Urinary bladder (tissue), 4 donors: ENCODE measurements around the gene TGDS. TPM values are rescaled to one million over a fixed set of nuclear protein-coding genes. Genes with fewer than 3 reads are reported as not detected.

Experiments used
- DNase-seq: peaks from one replicate; pipeline ENCODE4 v3.0.0-alpha.2; 2015; ENCODE audit errors: extremely low spot score
- H3K27ac ChIP-seq: one replicate; pipeline ENCODE4 v1.5.1; 2013; ENCODE audit warnings: low read depth, mild to moderate bottlenecking, moderate library complexity
- H3K36me3 ChIP-seq: one replicate; pipeline ENCODE4 v1.6.1; 2013; ENCODE audit warnings: mild to moderate bottlenecking, moderate library complexity; ENCODE audit not compliant: insufficient read depth
- H3K4me1 ChIP-seq: one replicate; pipeline ENCODE4 v1.6.1; 2013; ENCODE audit warnings: mild to moderate bottlenecking, moderate library complexity; ENCODE audit not compliant: insufficient read depth
- H3K4me3 ChIP-seq: one replicate; pipeline ENCODE4 v1.5.1; 2013; ENCODE audit warnings: low read depth, low read length
- WGBS: extraction: QIAGEN DNeasy Blood & Tissue Kit; methylation state at CpG from one replicate; pipeline ENCODE4 v1.1.7; 2013; 5-methylcytosine and 5-hydroxymethylcytosine counted together
- polyA plus RNA-seq: library from polyadenylated mRNA; stranded (reverse); fragments of 200-250 nt; gene quantifications from one replicate; pipeline ENCODE4 v1.2.3, GENCODE V29; 2013
- total RNA-seq: library from RNA; depleted of rRNA; stranded (reverse); fragments of >200 nt; gene quantifications from one replicate; pipeline ENCODE4 v1.2.3, GENCODE V29; 2014
- donor health status: healthy with polysubstance abuse.
- donor health status: healthy.

The TGDS gene
- total and polyA plus RNA-seq, 2 donors = 9.2 to 28.7 TPM

GRCh38 chr13:94588541-94588940 lies 7.4 kb downstream of the TGDS start:
- no peaks in the 10 kb centered on the region for H3K4me1 ChIP-seq
- WGBS = 91% methylated on average over 4 of the region's 4 CpGs
- H3K36me3 ChIP-seq = peaks cover 4% of the 10 kb centered on the region
- no peak for DNase-seq
- no peak overlapping the region for H3K27ac ChIP-seq
- no peak overlapping the region for H3K4me3 ChIP-seq

DNA sequence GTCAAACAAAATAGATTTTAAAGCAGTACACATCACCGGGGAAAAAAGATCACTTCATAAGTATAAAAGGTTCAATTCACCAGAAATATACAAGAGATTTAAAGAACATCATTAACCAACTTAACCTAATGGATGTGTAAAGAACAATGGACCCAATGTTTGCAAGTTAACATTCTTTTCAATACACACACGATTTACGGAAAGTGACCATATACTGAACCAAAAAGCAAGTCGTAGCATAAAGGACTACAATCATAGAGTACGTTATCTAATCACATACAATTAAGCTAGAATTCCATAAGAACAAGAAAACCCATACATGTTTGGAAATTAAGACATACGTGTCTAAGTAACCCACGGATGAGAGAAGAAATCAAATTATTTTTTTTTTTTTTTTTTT lies 9.6 kb downstream of the TGDS start:
- Histone ChIP-seq H3K27ac (no peak overlapping the region), H3K4me1 (no peaks in the 10 kb centered on the region), H3K36me3 (peaks cover 4% of the 10 kb centered on the region), H3K4me3 (no peak overlapping the region)
- no peak for DNase-seq
- whole genome bisulfite sequencing = 90% methylated on average over 7 of the region's 7 CpGs

- Histone ChIP-seq H3K4me3 (no peak overlapping the region), H3K4me1 (no peaks in the 10 kb centered on the region), H3K27ac (no peak overlapping the region), H3K36me3 (peaks cover 2% of the 10 kb centered on the region)
- DNase-seq = no peak
- 96% methylated on average over 6 of the region's 6 CpGs for WGBS
These were observed 10.3 kb downstream of the TGDS start for GRCh38 chr13:94585543-94586101.

DNA sequence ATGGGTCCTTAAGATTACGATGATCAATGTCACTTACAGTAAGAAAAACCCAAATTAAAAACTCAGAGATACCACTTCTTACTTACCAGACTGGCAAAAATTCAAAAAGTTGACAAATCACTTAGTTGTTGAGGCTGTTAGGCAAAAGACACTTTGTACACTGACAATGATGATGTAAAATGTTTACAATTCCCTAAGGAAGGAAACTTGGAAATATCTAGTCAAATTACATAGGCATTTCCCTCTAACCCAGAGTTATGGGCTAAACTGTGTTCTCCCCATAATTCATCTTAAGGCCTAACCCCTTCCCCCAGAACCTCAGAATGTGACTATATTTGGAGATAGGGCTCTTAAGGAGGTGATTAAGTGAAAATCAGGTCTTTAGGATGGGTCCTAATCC lies 12.0 kb downstream of the TGDS start:
- 95% methylated on average over 1 of the region's 1 CpG for WGBS
- Histone ChIP-seq H3K27ac (no peak overlapping the region), H3K4me3 (no peak overlapping the region), H3K4me1 (no peaks in the 10 kb centered on the region), H3K36me3 (peaks cover 3% of the 10 kb centered on the region)
- no peak for DNase-seq

DNA sequence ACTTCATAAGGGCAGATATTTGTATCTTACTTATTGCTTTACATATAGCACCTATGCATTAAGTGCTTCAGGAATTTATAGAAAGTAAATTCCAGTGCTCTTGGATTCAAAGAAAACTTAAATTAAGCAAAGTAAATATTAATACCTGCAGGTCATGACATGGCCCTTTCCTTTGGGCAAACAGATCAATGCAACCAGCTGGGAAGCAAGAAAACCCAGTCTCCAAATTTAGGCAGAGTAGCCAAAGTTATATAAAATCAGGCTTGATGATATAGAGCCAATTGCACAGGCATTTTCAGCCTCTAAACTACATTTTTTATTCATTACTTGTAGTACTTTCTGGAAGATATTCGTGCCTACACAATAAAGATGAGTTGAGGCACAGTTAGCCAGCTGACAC lies 16.9 kb downstream of the TGDS start:
- no peaks in the 10 kb centered on the region for H3K4me1 ChIP-seq
- H3K36me3 ChIP-seq = peaks cover 3% of the 10 kb centered on the region
- no peak overlapping the region for H3K4me3 ChIP-seq
- H3K27ac ChIP-seq = no peak overlapping the region
- WGBS = 45% methylated on average over 1 of the region's 1 CpG
- no peak for DNase-seq

DNA sequence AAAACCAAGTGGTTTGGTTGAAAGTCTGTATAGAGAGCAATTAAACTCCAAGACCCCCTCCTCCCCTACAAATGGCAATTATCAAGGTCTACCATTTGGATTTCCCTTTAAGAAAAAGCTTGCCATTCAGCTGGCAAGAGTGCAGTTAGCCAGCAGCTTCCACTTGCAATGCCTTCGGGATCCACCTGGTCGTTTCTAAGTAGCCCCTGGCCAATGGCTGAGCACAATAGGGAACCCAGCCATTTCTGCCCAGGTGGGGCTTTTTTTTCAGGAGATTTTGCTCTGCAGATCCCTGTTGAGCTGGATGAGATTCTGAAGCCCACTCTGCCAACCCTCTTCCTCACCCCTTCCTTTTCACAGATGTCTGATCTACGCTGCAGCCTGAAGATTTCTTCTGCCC lies 26.3 kb downstream of the TGDS start:
- Histone ChIP-seq H3K4me1 (no peaks in the 10 kb centered on the region), H3K36me3 (no peaks in the 10 kb centered on the region), H3K27ac (no peak overlapping the region), H3K4me3 (no peak overlapping the region)
- WGBS = 90% methylated on average over 3 of the region's 3 CpGs
- DNase-seq = no peak

- Histone ChIP-seq H3K36me3 (no peaks in the 10 kb centered on the region), H3K4me1 (no peaks in the 10 kb centered on the region), H3K27ac (no peak overlapping the region), H3K4me3 (no peak overlapping the region)
- no peak for DNase-seq
- 100% methylated on average over 1 of the region's 1 CpG for WGBS
These were observed 27.5 kb downstream of the TGDS start for GRCh38 chr13:94568443-94568842.

- Histone ChIP-seq H3K36me3 (peaks cover 2% of the 10 kb centered on the region), H3K4me1 (no peaks in the 10 kb centered on the region), H3K4me3 (no peak overlapping the region), H3K27ac (no peak overlapping the region)
- 64% methylated on average over 3 of the region's 3 CpGs for WGBS
- no peak for DNase-seq
These were observed 28.4 kb downstream of the TGDS start for GRCh38 chr13:94567581-94567980.

GRCh38 chr13:94561126-94561525 lies 34.8 kb downstream of the TGDS start:
- no peak overlapping the region for H3K27ac ChIP-seq
- DNase-seq = no peak
- H3K4me1 ChIP-seq = no peaks in the 10 kb centered on the region
- WGBS = 86% methylated on average over 3 of the region's 3 CpGs
- peaks cover 2% of the 10 kb centered on the region for H3K36me3 ChIP-seq
- H3K4me3 ChIP-seq = no peak overlapping the region

DNA sequence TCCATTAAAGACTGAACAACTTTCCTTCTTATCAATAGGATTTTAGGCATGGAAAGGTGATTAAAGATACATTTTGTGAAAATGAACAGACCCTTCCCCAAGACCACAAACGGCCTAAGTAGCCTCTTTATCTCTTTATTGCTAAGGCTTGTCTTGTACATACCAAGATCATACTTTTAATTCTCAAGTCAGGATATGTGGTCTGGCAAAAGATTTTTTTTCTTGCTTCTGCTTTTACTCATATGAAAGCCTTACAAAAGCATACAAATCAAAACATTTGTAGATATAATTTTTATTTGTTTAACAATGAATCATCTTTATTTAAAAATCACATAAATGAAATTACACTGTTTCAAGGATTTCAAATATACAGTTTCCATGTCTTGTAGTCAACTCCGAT lies 35.8 kb downstream of the TGDS start:
- Histone ChIP-seq H3K27ac (no peak overlapping the region), H3K4me1 (no peaks in the 10 kb centered on the region), H3K36me3 (peaks cover 2% of the 10 kb centered on the region), H3K4me3 (no peak overlapping the region)
- WGBS = 42% methylated on average over 2 of the region's 2 CpGs
- DNase-seq = no peak

- Histone ChIP-seq H3K27ac (no peak overlapping the region), H3K4me1 (no peaks in the 10 kb centered on the region), H3K4me3 (no peak overlapping the region), H3K36me3 (peaks cover 2% of the 10 kb centered on the region)
- WGBS = 96% methylated on average over 6 of the region's 6 CpGs
- no peak for DNase-seq
These were observed 36.6 kb downstream of the TGDS start for GRCh38 chr13:94559222-94559795.

DNA sequence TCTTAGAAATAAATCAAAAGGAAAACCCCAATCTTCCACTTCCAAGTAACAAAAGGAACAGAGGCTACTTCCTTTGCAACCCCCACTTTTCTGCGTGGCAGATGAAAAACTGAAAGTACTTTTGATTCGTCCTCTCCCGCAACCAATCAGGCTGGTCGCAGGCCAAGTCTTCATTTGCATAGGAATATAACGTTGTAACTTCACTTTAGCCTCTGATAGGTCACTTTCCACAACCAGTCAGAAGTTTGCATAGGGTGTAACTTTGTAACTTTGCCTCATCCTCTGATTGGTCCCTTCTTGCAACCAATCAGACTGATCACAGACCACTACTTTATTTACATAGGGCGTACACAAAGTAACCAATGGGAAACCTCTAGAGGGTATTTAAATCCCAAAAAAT lies 37.2 kb downstream of the TGDS start:
- H3K27ac ChIP-seq = no peak overlapping the region
- 82% methylated on average over 6 of the region's 6 CpGs for WGBS
- no peak overlapping the region for H3K4me3 ChIP-seq
- no peaks in the 10 kb centered on the region for H3K4me1 ChIP-seq
- H3K36me3 ChIP-seq = peaks cover 2% of the 10 kb centered on the region
- DNase-seq = no peak

DNA sequence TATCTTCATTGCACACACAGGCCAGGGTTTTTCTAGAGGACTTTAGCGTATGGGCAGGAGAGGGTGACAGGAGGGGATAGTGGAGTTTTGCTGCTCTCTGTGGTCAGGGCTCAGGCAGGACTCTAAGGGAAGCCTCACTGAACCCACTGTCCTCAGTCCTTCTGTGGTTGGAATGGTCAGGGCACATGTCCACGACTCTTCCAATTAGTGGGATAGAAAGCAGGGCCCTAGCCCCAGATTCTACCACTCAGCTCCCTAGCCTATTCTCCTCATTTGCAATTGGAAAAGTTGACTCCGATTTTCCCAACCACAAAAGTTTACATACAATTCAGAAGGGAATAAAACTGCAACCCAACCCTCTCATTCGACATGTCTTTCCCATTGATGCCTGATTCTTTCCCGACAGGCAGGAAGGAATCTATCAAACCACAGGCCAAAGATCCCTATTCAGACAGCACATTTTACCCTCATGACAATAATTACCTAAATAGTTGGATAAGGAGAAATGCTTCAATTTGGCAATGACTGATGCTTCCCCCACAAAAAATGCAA lies 38.2 kb downstream of the TGDS start:
- 85% methylated on average over 5 of the region's 5 CpGs for WGBS
- peaks cover under 1% of the 10 kb centered on the region for H3K36me3 ChIP-seq

GRCh38 chr13:94556621-94557020 lies 39.3 kb downstream of the TGDS start:
- no peaks in the 10 kb centered on the region for H3K36me3 ChIP-seq
- H3K4me3 ChIP-seq = no peak overlapping the region
- 23% methylated on average over 3 of the region's 3 CpGs for WGBS
- H3K4me1 ChIP-seq = no peaks in the 10 kb centered on the region
- DNase-seq = no peak
- H3K27ac ChIP-seq = no peak overlapping the region

More for the DNA sequence above, 38.2 kb downstream of the TGDS start:
- no peak overlapping the region for H3K4me3 ChIP-seq
- no peaks in the 10 kb centered on the region for H3K4me1 ChIP-seq
- H3K27ac ChIP-seq = no peak overlapping the region
- DNase-seq = no peak
